Liver (tissue), 3 donors: ENCODE measurements around the gene PRKD1.

Experiments used
- CTCF ChIP-seq: fragments of 150-350 bp; IDR thresholded peaks from 2 replicates; pipeline ENCODE4 v1.5.1; 2017; ENCODE audit warnings: improper control_type of control experiment, low read depth, low read length; ENCODE audit not compliant: missing input control
- EGR1 ChIP-seq, 2 donors: IDR thresholded peaks; 2 replicates each; pipeline ENCODE4 v1.6.1; 2016 to 2018; ENCODE audit warnings: antibody characterized with exemption in 2 of 2, low read depth in 2 of 2
- FOXA2 ChIP-seq: IDR thresholded peaks from 2 replicates; pipeline ENCODE4 v1.6.1; 2016; ENCODE audit warnings: antibody characterized with exemption
- GABPA ChIP-seq, 2 donors: IDR thresholded peaks in 1 of 2; conservative IDR thresholded peaks in 1 of 2; 2 replicates each; pipeline ENCODE4 v1.6.1; 2016; ENCODE audit warnings: antibody characterized with exemption in 2 of 2, mild to moderate bottlenecking in 1 of 2, moderate library complexity in 1 of 2
- HNF4G ChIP-seq: IDR thresholded peaks from 2 replicates; pipeline ENCODE4 v1.6.1; 2016; ENCODE audit warnings: antibody characterized with exemption
- JUND ChIP-seq, 2 donors: IDR thresholded peaks; 2 replicates each; pipeline ENCODE4 v1.6.1; 2016; ENCODE audit warnings: antibody characterized with exemption in 2 of 2
- MAX ChIP-seq: IDR thresholded peaks from 2 replicates; pipeline ENCODE4 v1.6.1; 2016; ENCODE audit warnings: antibody characterized with exemption
- REST ChIP-seq: IDR thresholded peaks from 2 replicates; pipeline ENCODE4 v1.6.1; 2016; ENCODE audit warnings: antibody characterized with exemption, mild to moderate bottlenecking
- RXRA ChIP-seq, 2 donors: IDR thresholded peaks; 2 replicates each; pipeline ENCODE4 v1.6.1; 2017 to 2018; ENCODE audit warnings: antibody characterized with exemption in 2 of 2, mild to moderate bottlenecking in 1 of 2
- SP1 ChIP-seq: IDR thresholded peaks from 2 replicates; pipeline ENCODE4 v1.6.1; 2018; ENCODE audit warnings: antibody characterized with exemption, mild to moderate bottlenecking
- TAF1 ChIP-seq: conservative IDR thresholded peaks from 2 replicates; pipeline ENCODE4 v1.6.1; 2016; ENCODE audit warnings: antibody characterized with exemption, mild to moderate bottlenecking
- ZBTB33 ChIP-seq: IDR thresholded peaks from 2 replicates; pipeline ENCODE4 v1.6.1; 2016; ENCODE audit warnings: antibody characterized with exemption
- TF ChIP-seq, protein P1 (sequence below): IDR thresholded peaks from 2 replicates; pipeline ENCODE4 v1.6.1; 2016; ENCODE audit warnings: antibody characterized with exemption
- donor health status: healthy.
- donor health status: healthy.

DNA sequence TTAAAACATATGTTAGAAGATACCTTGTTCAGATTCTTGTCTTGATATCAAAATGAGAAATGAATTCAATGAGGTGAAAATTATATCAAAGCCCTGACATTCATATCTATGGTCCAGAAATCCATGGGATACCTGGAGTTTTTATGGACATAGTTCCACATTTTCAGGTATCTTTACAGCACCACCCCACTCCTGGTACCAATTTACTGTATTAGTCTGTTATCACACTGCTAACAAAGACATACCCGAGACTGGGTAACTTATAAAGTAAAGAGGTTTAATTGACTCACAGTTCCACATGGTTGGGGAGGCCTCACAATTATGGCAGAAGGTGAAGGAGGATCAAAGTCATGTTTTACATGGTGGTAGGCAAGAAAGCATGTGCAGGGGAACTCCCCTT, 361.5 kb downstream of the PRKD1 start:
- TF ChIP-seq CTCF (no peak), REST (no peak), FOXA2 (no peak), RXRA (IDR thresholded peaks at IDR 0.05) (no peak), TAF1 (no peak), JUND (IDR thresholded peaks at IDR 0.05) (no peak), MAX (no peak), EGR1 (IDR thresholded peaks at IDR 0.05; ENCODE audit: low read depth in 2 of 2) (no peak), GABPA (IDR thresholded peaks at IDR 0.05 in 1 of 2, conservative IDR thresholded peaks at IDR 0.05 in 1 of 2) (no peak), SP1 (no peak), ZBTB33 (no peak), HNF4G (no peak)
- TF ChIP-seq, protein P1, sequence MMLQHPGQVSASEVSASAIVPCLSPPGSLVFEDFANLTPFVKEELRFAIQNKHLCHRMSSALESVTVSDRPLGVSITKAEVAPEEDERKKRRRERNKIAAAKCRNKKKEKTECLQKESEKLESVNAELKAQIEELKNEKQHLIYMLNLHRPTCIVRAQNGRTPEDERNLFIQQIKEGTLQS, result no peak
